Activated T-cell treated with anti-CD3 and anti-CD28 coated beads for 1 hour (primary cell): ENCODE measurements around the gene NECTIN4.
"Not testable (repeated sequence)": the region's sequence is repeated elsewhere in the genome, so short reads cannot be mapped to it uniquely, and the experiment has no call there.

Source experiments
- DNase-seq: peaks from one replicate; pipeline ENCODE4 v3.0.0-alpha.2; 2020; ENCODE audit warnings: low read depth

NECTIN4 gene

GRCh38 chr1:161082483-161082882, 6.9 kb downstream of the NECTIN4 start:
- DNase-seq = no peak

- no peak for DNase-seq
Measured at GRCh38 chr1:161081519-161081918, 7.8 kb downstream of the NECTIN4 start.

GRCh38 chr1:161080441-161081405, 8.6 kb downstream of the NECTIN4 start:
- DNase-seq = no peak

GRCh38 chr1:161079436-161080110, 9.8 kb downstream of the NECTIN4 start:
- DNase-seq = no peak

GRCh38 chr1:161077426-161077825, 11.9 kb downstream of the NECTIN4 start:
- no peak for DNase-seq

GRCh38 chr1:161076410-161076809, 12.9 kb downstream of the NECTIN4 start:
- no peak for DNase-seq

GRCh38 chr1:161074676-161075368, 14.5 kb downstream of the NECTIN4 start:
- no peak for DNase-seq

- no peak for DNase-seq
Measured at GRCh38 chr1:161073474-161074121, 15.8 kb downstream of the NECTIN4 start.

GRCh38 chr1:161072751-161073449, 16.5 kb downstream of the NECTIN4 start:
- no peak for DNase-seq

GRCh38 chr1:161071886-161072371, 17.4 kb downstream of the NECTIN4 start:
- peak; percentile 34 for DNase-seq

- no peak for DNase-seq
Measured at GRCh38 chr1:161070761-161071160, 18.6 kb downstream of the NECTIN4 start.

- peak; percentile 70 for DNase-seq
Measured at GRCh38 chr1:161069731-161070270, 19.6 kb downstream of the NECTIN4 start, which contains the start of gene ARHGAP30. TSS of gene ARHGAP30 (minus strand) at chr1:161069891. CDS start at chr1:161069624, 267 bp downstream.

- no peak for DNase-seq
Measured at GRCh38 chr1:161069241-161069640, 20.1 kb downstream of the NECTIN4 start.

- DNase-seq = peak; percentile 67
Measured at GRCh38 chr1:161068306-161069234, 20.8 kb downstream of the NECTIN4 start.

GRCh38 chr1:161066694-161067093, 22.7 kb downstream of the NECTIN4 start:
- DNase-seq = no peak

- DNase-seq = not testable (repeated sequence)
Measured at GRCh38 chr1:161065681-161066080, 23.7 kb downstream of the NECTIN4 start.

- not testable (repeated sequence) for DNase-seq
Measured at GRCh38 chr1:161063936-161064335, 25.4 kb downstream of the NECTIN4 start.

GRCh38 chr1:161061419-161061818, 27.9 kb downstream of the NECTIN4 start:
- no peak for DNase-seq

- DNase-seq = no peak
Measured at GRCh38 chr1:161059293-161059692, 30.1 kb downstream of the NECTIN4 start.

GRCh38 chr1:161054805-161055204, 34.6 kb downstream of the NECTIN4 start:
- no peak for DNase-seq
